ENCODE measurements around the gene PREX1.

Gene PREX1

DNA sequence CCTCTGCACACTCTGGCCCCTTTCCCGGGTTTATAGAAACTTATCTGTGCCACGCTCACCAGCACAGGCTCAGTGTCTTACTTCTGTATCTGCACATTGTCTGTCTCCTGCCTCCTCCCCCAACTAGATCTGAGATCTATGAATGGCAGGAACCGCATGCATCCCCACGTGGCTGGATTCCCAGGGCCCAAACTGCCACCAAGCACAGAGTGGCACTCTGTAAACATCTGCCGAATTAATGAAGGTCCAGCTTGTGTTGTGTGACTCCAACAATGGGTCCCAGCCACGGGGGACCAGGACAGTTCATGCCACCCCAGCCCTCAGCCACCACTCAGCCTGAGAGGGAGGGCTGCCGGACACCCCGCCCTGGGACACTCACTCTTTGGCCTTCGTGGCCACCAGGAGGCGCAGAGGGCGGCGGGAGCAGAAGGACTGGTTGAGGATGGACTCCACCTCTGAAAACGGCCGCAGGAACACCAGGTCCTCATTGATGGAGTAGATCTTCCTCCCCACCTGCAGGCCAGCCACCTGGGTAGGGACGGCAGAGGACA is 171.1 kb downstream of the PREX1 start:
- TF ChIP-seq, protein P1, sequence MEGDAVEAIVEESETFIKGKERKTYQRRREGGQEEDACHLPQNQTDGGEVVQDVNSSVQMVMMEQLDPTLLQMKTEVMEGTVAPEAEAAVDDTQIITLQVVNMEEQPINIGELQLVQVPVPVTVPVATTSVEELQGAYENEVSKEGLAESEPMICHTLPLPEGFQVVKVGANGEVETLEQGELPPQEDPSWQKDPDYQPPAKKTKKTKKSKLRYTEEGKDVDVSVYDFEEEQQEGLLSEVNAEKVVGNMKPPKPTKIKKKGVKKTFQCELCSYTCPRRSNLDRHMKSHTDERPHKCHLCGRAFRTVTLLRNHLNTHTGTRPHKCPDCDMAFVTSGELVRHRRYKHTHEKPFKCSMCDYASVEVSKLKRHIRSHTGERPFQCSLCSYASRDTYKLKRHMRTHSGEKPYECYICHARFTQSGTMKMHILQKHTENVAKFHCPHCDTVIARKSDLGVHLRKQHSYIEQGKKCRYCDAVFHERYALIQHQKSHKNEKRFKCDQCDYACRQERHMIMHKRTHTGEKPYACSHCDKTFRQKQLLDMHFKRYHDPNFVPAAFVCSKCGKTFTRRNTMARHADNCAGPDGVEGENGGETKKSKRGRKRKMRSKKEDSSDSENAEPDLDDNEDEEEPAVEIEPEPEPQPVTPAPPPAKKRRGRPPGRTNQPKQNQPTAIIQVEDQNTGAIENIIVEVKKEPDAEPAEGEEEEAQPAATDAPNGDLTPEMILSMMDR (IDR thresholded peaks at IDR 0.05; ENCODE audit: extremely low read depth, missing control alignments): no peak
- DNase-seq (ENCODE audit: low spot score): no peak

DNA sequence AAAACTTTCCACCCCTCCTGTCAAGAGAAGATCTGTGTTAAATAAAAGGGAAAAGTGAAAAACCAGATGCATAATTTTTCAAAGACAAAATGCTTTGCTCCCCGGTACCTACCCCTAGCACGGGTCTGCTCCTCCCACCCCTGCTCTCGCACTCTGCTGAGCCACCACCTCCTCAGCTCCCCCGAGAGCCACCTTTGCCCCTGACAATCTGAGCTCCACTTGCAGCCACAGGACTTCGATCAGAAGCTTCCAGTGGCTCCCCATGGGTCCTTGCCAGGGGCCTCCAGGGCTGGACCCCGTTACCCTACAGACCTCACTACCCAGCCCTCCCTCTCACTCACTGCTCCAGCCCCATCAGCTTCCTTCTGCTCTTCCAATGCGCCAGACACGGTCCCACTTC is 171.7 kb downstream of the PREX1 start:
- TF ChIP-seq, protein P1 (IDR thresholded peaks at IDR 0.05; ENCODE audit: extremely low read depth, missing control alignments): no peak
- no peak for DNase-seq (ENCODE audit: low spot score)

DNA sequence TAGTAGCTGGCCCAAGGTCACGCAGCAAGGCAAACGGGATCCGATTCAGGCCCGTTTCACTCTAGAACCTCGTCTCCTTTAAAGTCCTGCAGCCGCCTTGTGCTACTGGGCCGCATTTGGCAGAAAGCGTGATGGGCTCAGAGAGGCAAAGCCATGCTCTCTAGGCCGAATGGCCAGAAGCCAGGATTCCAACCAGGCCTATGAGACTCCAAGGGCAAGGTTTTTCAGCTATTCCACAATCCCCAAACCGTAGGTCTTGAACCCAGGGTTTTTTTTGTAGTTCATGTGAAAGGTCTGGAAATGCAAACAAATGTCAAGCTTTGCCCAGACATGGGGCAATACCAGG is 174.1 kb downstream of the PREX1 start:
- DNase-seq (ENCODE audit: low spot score): no peak
- TF ChIP-seq, protein P1 (IDR thresholded peaks at IDR 0.05; ENCODE audit: extremely low read depth, missing control alignments): no peak

DNA sequence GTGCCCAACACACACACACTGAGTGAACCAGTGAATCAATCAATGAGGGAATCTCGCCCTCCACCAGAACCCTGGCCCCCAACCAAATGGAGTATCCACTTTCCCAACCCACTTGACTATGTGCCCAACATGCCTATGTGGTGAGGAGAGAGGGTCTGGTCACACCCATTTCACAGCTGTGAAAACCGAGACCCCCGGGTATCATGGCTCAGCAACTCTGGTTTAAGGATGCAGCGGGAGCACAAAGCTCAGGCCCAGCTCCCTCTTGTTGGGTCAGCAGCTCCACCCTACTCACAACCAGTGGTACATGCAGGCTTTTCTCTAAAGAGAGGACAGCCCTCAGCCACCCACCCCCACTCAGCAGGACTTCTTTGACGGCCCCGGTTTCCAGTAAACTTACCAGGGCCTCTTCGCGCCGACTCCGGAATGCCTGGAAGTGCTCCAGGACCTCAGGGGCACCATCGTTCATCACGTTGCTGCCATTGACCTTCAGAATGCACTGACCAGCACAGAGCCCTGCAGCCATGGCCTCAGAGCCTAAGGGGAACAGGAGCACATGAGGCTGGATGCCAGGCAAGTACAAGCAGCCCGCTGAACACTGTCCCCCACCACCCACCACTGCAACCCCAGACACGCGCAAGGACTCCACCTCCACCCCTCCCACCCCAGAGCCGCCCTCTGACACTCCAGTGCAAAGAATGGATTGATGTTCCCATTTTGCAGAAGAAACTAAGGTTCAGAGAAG is 174.7 kb downstream of the PREX1 start:
- TF ChIP-seq, protein P1 (IDR thresholded peaks at IDR 0.05; ENCODE audit: extremely low read depth, missing control alignments): no peak
- no peak for DNase-seq (ENCODE audit: low spot score)

DNA sequence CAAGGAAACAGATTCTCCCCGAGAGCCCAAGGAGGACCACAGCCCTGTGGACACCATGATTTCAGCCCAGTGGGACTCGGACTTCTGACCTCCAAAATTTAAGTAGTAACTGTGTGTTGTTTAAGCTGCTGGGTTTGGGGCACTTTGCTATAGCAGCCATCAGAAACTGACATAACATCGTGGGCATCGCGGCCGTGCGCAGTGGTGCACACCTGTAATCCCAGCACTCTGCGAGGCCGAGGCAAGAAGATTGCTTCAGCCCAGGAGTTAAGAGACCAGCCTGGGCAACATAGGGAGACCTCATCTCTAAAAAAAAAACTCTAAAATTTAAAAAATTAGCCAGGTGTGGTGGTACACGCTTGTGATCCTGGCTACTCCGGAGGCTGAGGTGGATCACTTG is 175.8 kb downstream of the PREX1 start:
- no peak for DNase-seq (ENCODE audit: low spot score)
- TF ChIP-seq, protein P1 (IDR thresholded peaks at IDR 0.05; ENCODE audit: extremely low read depth, missing control alignments): no peak

DNA sequence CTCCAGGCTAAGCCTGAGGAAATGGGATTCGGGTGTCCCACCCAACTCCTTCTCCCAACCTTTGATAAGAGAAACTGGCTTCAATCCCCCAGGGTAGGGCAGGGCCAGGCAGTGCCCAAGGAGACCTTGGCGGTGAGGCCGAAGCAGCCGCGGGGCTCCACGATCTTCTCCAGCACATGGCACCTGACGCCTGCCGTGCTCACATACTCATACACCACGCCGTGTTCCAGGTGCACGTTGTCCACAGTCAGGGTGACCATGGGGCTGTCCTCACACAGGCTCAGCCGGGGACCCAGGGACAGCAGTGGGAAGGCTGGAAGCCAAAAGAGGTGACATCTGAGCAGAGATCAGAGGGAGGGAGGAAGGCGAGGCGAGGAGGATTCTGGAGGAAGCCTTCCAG is 176.5 kb downstream of the PREX1 start:
- no peak for DNase-seq (ENCODE audit: low spot score)
- TF ChIP-seq, protein P1 (IDR thresholded peaks at IDR 0.05; ENCODE audit: extremely low read depth, missing control alignments): no peak

DNA sequence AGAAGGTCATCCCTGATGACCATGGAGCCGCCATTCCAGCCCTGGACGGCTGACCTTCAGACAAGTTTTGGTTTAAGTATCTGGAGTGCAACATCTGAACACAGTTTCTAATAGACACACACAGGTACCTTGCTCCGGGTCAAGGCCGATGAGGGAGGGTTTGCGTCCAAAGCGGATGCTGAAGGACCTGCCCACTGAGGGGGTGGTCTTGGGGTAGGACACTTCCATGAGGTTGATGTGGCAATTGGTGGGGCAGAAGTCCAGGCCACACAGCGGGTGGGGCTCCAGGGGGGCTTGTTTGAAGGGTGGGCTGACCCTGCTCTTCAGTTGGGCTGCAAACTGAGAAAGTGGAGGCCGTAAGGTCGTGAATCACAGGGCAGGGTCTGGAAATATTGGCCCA is 177.9 kb downstream of the PREX1 start:
- TF ChIP-seq, protein P1 (IDR thresholded peaks at IDR 0.05; ENCODE audit: extremely low read depth, missing control alignments): no peak
- DNase-seq (ENCODE audit: low spot score): no peak

Measured in GM20000 (cell line).